ENCODE data around the gene ABCF3.

The ABCF3 gene

DNA sequence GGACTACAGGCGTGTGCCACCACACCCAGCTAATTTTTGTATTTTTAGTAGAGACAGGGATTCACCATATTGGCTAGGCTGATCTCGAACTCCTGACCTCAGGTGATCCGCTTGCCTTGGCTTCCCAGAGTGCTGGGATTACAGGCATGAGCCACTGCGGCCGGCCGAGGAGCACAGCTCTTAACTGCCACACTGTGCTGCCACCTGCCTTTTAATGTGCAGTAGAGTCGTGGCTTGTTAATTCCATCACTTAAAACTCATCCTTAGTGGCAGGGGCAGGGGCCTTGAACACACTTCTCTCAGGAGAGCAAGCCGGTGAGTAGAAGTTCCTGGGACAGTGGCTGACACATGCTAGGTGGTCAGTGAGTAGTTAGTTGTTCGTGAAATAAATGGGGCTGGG lies 12.5 kb downstream of the ABCF3 start:
- TF ChIP-seq, protein P1, sequence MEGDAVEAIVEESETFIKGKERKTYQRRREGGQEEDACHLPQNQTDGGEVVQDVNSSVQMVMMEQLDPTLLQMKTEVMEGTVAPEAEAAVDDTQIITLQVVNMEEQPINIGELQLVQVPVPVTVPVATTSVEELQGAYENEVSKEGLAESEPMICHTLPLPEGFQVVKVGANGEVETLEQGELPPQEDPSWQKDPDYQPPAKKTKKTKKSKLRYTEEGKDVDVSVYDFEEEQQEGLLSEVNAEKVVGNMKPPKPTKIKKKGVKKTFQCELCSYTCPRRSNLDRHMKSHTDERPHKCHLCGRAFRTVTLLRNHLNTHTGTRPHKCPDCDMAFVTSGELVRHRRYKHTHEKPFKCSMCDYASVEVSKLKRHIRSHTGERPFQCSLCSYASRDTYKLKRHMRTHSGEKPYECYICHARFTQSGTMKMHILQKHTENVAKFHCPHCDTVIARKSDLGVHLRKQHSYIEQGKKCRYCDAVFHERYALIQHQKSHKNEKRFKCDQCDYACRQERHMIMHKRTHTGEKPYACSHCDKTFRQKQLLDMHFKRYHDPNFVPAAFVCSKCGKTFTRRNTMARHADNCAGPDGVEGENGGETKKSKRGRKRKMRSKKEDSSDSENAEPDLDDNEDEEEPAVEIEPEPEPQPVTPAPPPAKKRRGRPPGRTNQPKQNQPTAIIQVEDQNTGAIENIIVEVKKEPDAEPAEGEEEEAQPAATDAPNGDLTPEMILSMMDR (conservative IDR thresholded peaks at IDR 0.05; ENCODE audit: low read depth, low read length) = no peak
- DNase-seq (ENCODE audit: low read depth) = no peak
- H3K4me3 ChIP-seq (ENCODE audit: low read length) = no peak overlapping the region

DNA sequence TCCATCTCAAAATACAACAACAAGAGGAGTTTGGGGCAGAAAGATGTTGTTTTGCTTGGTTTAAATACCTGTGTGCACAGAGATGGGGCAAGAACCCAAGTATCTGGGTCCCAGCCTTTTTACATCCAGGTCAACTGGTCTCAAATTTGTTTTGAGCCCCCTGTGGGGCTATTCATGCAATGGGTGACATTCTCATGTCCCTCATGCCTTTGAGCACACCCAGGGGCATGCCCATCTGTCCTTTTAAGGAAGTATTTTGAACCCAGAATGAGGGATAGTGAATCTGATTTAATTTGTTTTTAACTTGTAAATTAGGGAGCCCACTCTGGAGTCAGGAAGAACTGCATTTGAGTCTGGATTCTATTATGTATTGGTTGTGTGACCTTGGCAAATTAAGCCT lies 14.8 kb downstream of the ABCF3 start:
- no peak overlapping the region for H3K4me3 ChIP-seq (ENCODE audit: low read length)
- TF ChIP-seq, protein P1 (conservative IDR thresholded peaks at IDR 0.05; ENCODE audit: low read depth, low read length) = no peak
- DNase-seq (ENCODE audit: low read depth) = no peak

DNA sequence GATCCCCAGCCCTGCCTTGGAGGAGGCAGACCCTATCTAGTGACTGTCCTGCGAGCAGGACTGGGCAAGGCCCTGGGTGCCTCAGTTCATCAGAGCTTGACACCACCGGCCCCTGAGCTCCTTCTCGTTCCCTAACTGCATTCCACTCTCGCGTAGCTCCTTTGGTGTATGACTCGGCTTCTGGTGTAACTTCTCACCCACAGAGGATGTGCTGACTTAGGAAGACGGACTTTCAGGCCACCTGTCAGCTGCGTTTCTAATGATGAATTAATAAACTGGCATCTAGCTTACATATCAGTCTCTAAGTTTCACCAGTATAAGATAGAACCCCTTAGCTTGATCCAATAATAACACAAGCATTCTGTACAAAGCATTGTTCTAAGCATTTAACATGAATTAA lies 17.5 kb downstream of the ABCF3 start:
- TF ChIP-seq, protein P1 (conservative IDR thresholded peaks at IDR 0.05; ENCODE audit: low read depth, low read length) = no peak
- DNase-seq (ENCODE audit: low read depth) = no peak
- no peak overlapping the region for H3K4me3 ChIP-seq (ENCODE audit: low read length)

DNA sequence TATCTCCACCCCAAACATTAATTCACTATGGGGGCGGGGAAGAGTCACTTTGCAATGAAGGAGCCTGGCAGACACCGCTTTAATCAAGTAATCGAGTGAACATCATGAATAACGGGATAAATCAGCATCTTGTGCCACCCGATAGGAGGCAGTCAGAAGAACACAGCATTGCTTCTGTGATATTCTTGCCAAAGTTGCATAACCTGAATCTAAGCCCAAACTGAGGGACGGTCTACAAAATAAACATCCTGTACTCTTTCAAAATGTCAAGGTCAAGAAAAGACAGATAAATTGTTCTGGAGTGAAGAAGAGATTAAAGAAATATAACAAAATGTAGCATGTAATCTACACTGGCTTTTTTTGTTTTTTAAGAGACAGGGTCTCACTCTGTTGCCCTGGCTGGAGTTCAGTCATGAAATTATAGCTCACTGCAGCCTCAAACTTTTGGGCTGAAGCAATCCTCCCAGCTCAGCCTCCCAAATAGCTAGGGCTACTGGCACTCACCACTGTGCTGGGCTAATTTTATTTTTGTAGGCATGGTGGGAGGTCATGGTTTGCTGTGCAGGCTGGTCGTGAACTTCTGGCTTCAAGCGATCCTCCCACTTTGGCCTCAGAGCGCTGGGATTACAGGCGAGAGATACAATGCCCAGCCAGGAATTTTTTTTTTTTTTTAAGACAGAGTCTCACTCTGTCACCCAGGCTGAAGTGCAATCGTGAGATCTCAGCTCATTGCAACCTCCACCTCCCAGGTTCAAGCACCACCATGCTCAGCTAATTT lies 23.3 kb downstream of the ABCF3 start:
- DNase-seq (ENCODE audit: low read depth) = no peak
- TF ChIP-seq, protein P1 (conservative IDR thresholded peaks at IDR 0.05; ENCODE audit: low read depth, low read length) = no peak
- no peak overlapping the region for H3K4me3 ChIP-seq (ENCODE audit: low read length)

DNA sequence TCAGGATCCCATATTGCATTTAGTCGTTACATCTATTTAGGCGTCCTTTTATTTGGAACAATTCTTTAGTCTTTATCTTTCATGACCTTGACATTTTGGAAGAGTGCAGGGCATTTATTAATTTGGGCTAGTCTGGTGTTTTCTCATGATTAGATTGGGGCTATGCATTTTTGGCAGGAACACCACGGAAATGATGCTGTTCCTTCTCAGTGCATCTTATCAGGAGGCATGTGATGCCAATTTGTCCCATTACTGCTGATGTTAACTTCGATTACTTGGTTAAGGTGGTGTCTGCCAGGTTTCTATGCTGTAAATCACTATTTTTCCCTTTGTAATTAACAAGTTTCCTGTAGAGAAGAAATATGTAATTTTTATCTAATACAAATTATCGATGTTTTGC lies 25.3 kb downstream of the ABCF3 start:
- TF ChIP-seq, protein P1 (conservative IDR thresholded peaks at IDR 0.05; ENCODE audit: low read depth, low read length) = no peak
- no peak for DNase-seq (ENCODE audit: low read depth)
- H3K4me3 ChIP-seq (ENCODE audit: low read length) = no peak overlapping the region

DNA sequence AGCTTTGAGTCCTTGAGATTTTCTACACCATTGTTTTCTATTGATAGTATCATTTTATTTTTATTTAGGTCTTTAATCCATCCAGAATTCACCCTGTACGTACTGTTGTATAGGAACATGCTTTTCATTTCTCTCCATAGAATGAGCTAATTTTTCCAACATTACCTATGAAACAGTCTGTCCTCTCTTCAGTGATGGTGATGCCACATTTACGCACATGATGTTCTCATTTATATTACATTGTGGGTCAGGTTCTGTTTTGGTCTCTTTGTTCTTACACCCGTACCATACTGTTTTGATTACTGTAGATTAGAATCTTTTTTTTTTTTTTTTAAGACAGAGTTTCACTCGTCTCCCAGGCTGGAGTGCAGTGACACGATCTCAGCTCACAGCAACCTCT lies 25.7 kb downstream of the ABCF3 start:
- DNase-seq (ENCODE audit: low read depth) = no peak
- TF ChIP-seq, protein P1 (conservative IDR thresholded peaks at IDR 0.05; ENCODE audit: low read depth, low read length) = no peak
- no peak overlapping the region for H3K4me3 ChIP-seq (ENCODE audit: low read length)

DNA sequence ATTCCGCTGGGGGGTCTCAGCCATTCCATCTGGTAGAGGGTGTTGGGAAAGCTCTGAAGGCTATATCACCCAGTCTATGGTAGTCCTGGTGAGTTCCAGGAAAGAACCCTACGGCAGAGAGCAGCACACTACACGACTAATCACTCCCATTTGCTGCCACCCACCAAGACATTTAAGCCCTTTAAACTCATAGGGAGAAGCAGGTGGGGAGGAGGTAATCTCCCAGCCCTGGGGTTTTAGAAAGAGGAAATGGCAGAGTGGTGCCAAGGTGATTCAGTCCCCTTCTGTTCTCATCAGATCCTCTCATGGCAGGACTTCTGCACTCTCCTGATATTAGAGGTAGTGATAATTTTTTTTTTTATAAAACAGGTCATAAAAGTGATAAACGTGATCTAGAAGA lies 32.8 kb downstream of the ABCF3 start:
- TF ChIP-seq, protein P1 (conservative IDR thresholded peaks at IDR 0.05; ENCODE audit: low read depth, low read length) = no peak
- no peak overlapping the region for H3K4me3 ChIP-seq (ENCODE audit: low read length)
- DNase-seq (ENCODE audit: low read depth) = no peak

Measured in retinal pigment epithelial cell (primary cell).